WTC11 (cell line): Measurements from ENCODE around the gene CYBA. TPM values are rescaled to one million over a fixed set of nuclear protein-coding genes. Genes with fewer than 3 reads are reported as not detected.

Experiments
- ATAC-seq: fragments of 200-7000 bp; cut with Tn5 transposase; 2 replicates; pipeline ENCODE4 v1.10.0; 2021; ENCODE audit warnings: mild to moderate bottlenecking, moderate library complexity
- CTCF ChIA-PET: fragments of 300-600 bp; sonication (Branson Sonifier 250); formaldehyde crosslinking; loops from one replicate; lab custom pipeline; 2021; ENCODE audit warnings: antibody characterized with exemption; lab: Charles Lee
- POLR2A ChIA-PET: fragments of 350-600 bp; sonication (Branson Sonifier 250); formaldehyde crosslinking; loops from one replicate; lab custom pipeline; 2021; ENCODE audit warnings: antibody characterized with exemption; lab: Charles Lee
- DNase-seq: peaks from one replicate; pipeline ENCODE4 v3.0.0; 2021; ENCODE audit warnings: low spot score
- H3K27ac Mint-ChIP-seq: 2 replicates; pipeline ENCODE4 v1.8.0; 2021; ENCODE audit warnings: mixed read lengths
- H3K27me3 Mint-ChIP-seq: 2 replicates; pipeline ENCODE4 v1.8.0; 2021; ENCODE audit warnings: low read depth, mild to moderate bottlenecking, moderate library complexity, mixed read lengths
- H3K36me3 Mint-ChIP-seq: 2 replicates; pipeline ENCODE4 v1.8.0; 2021; ENCODE audit warnings: mixed read lengths
- H3K4me1 Mint-ChIP-seq: 2 replicates; pipeline ENCODE4 v1.8.0; 2022; ENCODE audit warnings: mixed read lengths
- H3K4me3 Mint-ChIP-seq: 2 replicates; pipeline ENCODE4 v1.8.0; 2021; ENCODE audit warnings: mild to moderate bottlenecking, moderate library complexity, mixed read lengths
- H3K9me3 Mint-ChIP-seq: 2 replicates; pipeline ENCODE4 v1.8.0; 2021; ENCODE audit warnings: mixed read lengths
- CREM ChIP-seq: sonication (generic); formaldehyde crosslinking; IDR thresholded peaks from 2 replicates; pipeline ENCODE4 v1.8.1; 2022; ENCODE audit warnings: mild to moderate bottlenecking, missing genetic modification reagents, moderate library complexity
- E2F4 ChIP-seq: sonication (generic); formaldehyde crosslinking; IDR thresholded peaks from 2 replicates; pipeline ENCODE4 v1.8.1; 2022; ENCODE audit warnings: low read depth, mild to moderate bottlenecking, moderate library complexity, missing genetic modification reagents, borderline replicate concordance
- E2F5 ChIP-seq: sonication (generic); formaldehyde crosslinking; IDR thresholded peaks from 2 replicates; pipeline ENCODE4 v1.8.1; 2022; ENCODE audit warnings: mild to moderate bottlenecking, moderate library complexity, missing genetic modification reagents
- ELF4 ChIP-seq: sonication (generic); formaldehyde crosslinking; IDR thresholded peaks from 2 replicates; pipeline ENCODE4 v1.8.1; 2022; ENCODE audit warnings: low read depth, mild to moderate bottlenecking, moderate library complexity, missing genetic modification reagents
- ERG ChIP-seq: fragments of 250-450 bp; sonication (Bioruptor Pico); IDR thresholded peaks from 2 replicates; pipeline ENCODE4 v1.8.0; 2021; ENCODE audit warnings: mild to moderate bottlenecking
- FOXK1 ChIP-seq: sonication (generic); formaldehyde crosslinking; IDR thresholded peaks from 2 replicates; pipeline ENCODE4 v1.8.0; 2022; ENCODE audit warnings: mild to moderate bottlenecking, moderate library complexity, missing genetic modification reagents
- FOXP4 ChIP-seq: sonication (generic); formaldehyde crosslinking; IDR thresholded peaks from 2 replicates; pipeline ENCODE4 v1.8.0; 2022; ENCODE audit warnings: mild to moderate bottlenecking, missing genetic modification reagents
- HMGA2 ChIP-seq: fragments of 250-450 bp; sonication (Bioruptor Pico); IDR thresholded peaks from 2 replicates; pipeline ENCODE4 v1.4.0; 2021; ENCODE audit warnings: mild to moderate bottlenecking, moderate library complexity
- IRF2 ChIP-seq: sonication (generic); formaldehyde crosslinking; IDR thresholded peaks from 2 replicates; pipeline ENCODE4 v1.8.0; 2022; ENCODE audit warnings: low read depth, missing genetic modification reagents, borderline replicate concordance
- JAZF1 ChIP-seq: fragments of 250-450 bp; sonication (Bioruptor Pico); IDR thresholded peaks from 2 replicates; pipeline ENCODE4 v1.9.0; 2021; ENCODE audit warnings: moderate library complexity, mild to moderate bottlenecking, inconsistent platforms
- MXD4 ChIP-seq: fragments of 250-450 bp; sonication (Bioruptor Pico); IDR thresholded peaks from 2 replicates; pipeline ENCODE4 v1.8.0; 2021; ENCODE audit warnings: mild to moderate bottlenecking, moderate library complexity, borderline replicate concordance
- NFE2L1 ChIP-seq: sonication (generic); formaldehyde crosslinking; IDR thresholded peaks from 2 replicates; pipeline ENCODE4 v1.8.1; 2023; ENCODE audit warnings: missing genetic modification reagents
- NFYB ChIP-seq: sonication (generic); formaldehyde crosslinking; conservative IDR thresholded peaks from 2 replicates; pipeline ENCODE4 v1.8.0; 2022; ENCODE audit warnings: low read depth, missing genetic modification reagents
- SMAD3 ChIP-seq: sonication (generic); formaldehyde crosslinking; IDR thresholded peaks from 2 replicates; pipeline ENCODE4 v1.8.0; 2022; ENCODE audit warnings: missing genetic modification reagents, mild to moderate bottlenecking, borderline replicate concordance
- SOX15 ChIP-seq: fragments of 250-450 bp; sonication (Bioruptor Pico); IDR thresholded peaks from 2 replicates; pipeline ENCODE4 v1.9.0; 2021; ENCODE audit warnings: mild to moderate bottlenecking
- USF2 ChIP-seq: sonication (generic); formaldehyde crosslinking; IDR thresholded peaks from 2 replicates; pipeline ENCODE4 v1.8.1; 2023; ENCODE audit warnings: mild to moderate bottlenecking, missing genetic modification reagents, moderate library complexity
- ZNF121 ChIP-seq: sonication (generic); formaldehyde crosslinking; IDR thresholded peaks from 2 replicates; pipeline ENCODE4 v1.8.0; 2023; ENCODE audit warnings: missing genetic modification reagents
- ZNF219 ChIP-seq: sonication (generic); formaldehyde crosslinking; IDR thresholded peaks from 2 replicates; pipeline ENCODE4 v1.8.0; 2023; ENCODE audit warnings: missing genetic modification reagents, mild to moderate bottlenecking, borderline replicate concordance
- ZNF281 ChIP-seq: sonication (generic); formaldehyde crosslinking; IDR thresholded peaks from 2 replicates; pipeline ENCODE4 v1.8.0; 2023; ENCODE audit warnings: mild to moderate bottlenecking, missing genetic modification reagents
- ZNF317 ChIP-seq: sonication (generic); formaldehyde crosslinking; IDR thresholded peaks from 2 replicates; pipeline ENCODE4 v1.8.1; 2023; ENCODE audit warnings: low read depth, mild to moderate bottlenecking, moderate library complexity, missing genetic modification reagents, borderline replicate concordance
- ZNF425 ChIP-seq: fragments of 250-450 bp; sonication (Bioruptor Pico); conservative IDR thresholded peaks from 2 replicates; pipeline ENCODE4 v1.9.0; 2021; ENCODE audit warnings: mild to moderate bottlenecking
- total RNA-seq: library from RNA; stranded (reverse); gene quantifications from 3 replicates; pipeline ENCODE4 v1.2.3, GENCODE V29; 2021

The CYBA gene
- total RNA-seq, 1 experiment from 2014 or later, result 169 TPM

- TF ChIP-seq FOXP4 (CRISPR knock-in tag), result no peak
- TF ChIP-seq MXD4 (CRISPR knock-in tag), result no peak
- no peak for TF ChIP-seq ZNF317 (CRISPR knock-in tag)
- no peak for TF ChIP-seq HMGA2
- TF ChIP-seq ZNF281, result no peak
- no peak for TF ChIP-seq ZNF425
- no peak for TF ChIP-seq E2F4 (CRISPR knock-in tag)
- no peak for TF ChIP-seq ZNF219 (CRISPR knock-in tag)
- no peak for TF ChIP-seq USF2
- TF ChIP-seq FOXK1 (CRISPR knock-in tag), result no peak
- no peak for TF ChIP-seq ERG (CRISPR knock-in tag)
- TF ChIP-seq SMAD3 (CRISPR knock-in tag), result no peak
- no peak for TF ChIP-seq NFE2L1 (CRISPR knock-in tag)
These were observed 14.7 kb upstream of the CYBA start (continued) for GRCh38 chr16:88665570-88665969.

- ChIA-PET POLR2A (no interaction called here), CTCF (interaction anchor here (0.9 to 1.5 kb wide), 2 partner anchors 10 to 20 kb away, joined by 3 to 4 read pairs; no protein-coding TSS in a partner anchor)
- Mint-ChIP-seq H3K27me3 (no peaks in the 10 kb centered on the region; the same call in 1 of the 2 replicates), H3K9me3 (peaks cover 7% of the 10 kb centered on the region), H3K4me1 (peaks cover 17% of the 10 kb centered on the region), H3K4me3 (peak overlapping the region; percentile 21), H3K36me3 (peaks cover 14% of the 10 kb centered on the region), H3K27ac (peak overlapping the region; percentile 80)
- ATAC-seq (no peak), DNase-seq (no peak)
- TF ChIP-seq JAZF1 (CRISPR knock-in tag), result no peak
- no peak for TF ChIP-seq E2F5 (CRISPR knock-in tag)
- TF ChIP-seq SOX15 (CRISPR knock-in tag), result no peak
- no peak for TF ChIP-seq USF2
- no peak for TF ChIP-seq IRF2 (CRISPR knock-in tag)
- TF ChIP-seq ZNF121 (CRISPR knock-in tag), result no peak
- TF ChIP-seq ELF4 (CRISPR knock-in tag), result no peak
- TF ChIP-seq MXD4 (CRISPR knock-in tag), result no peak
- no peak for TF ChIP-seq CREM (CRISPR knock-in tag)
- TF ChIP-seq NFYB (CRISPR knock-in tag), result no peak
These were observed 14.3 kb upstream of the CYBA start for GRCh38 chr16:88665148-88665547.
